Mesenchymal stem cell (in vitro differentiated cells and primary cell): ENCODE measurements around the gene FARS2.

ENCODE experiments used
- DNase-seq: peaks from one replicate; pipeline ENCODE4 v3.0.0-alpha.2; 2013
- H2AFZ ChIP-seq: one replicate; pipeline ENCODE4 v1.6.1; 2013; ENCODE audit warnings: low read depth, mild to moderate bottlenecking, control low read depth, inconsistent platforms, low read length, moderate library complexity
- H2AK5ac ChIP-seq: 2 replicates; pipeline ENCODE4 v1.6.1; 2013; ENCODE audit warnings: low read length, moderate library complexity, mild to moderate bottlenecking, inconsistent platforms; ENCODE audit not compliant: severe bottlenecking
- H2BK120ac ChIP-seq: one replicate; pipeline ENCODE4 v1.6.1; 2013; ENCODE audit warnings: low read depth, mild to moderate bottlenecking, inconsistent platforms, low read length, moderate library complexity
- H2BK12ac ChIP-seq, 2 experiments: one replicate each; pipeline ENCODE4 v1.6.1; 2013; ENCODE audit warnings: inconsistent platforms in 2 of 2, low read length in 2 of 2, mild to moderate bottlenecking in 2 of 2, moderate library complexity in 2 of 2, control low read depth in 1 of 2
- H2BK15ac ChIP-seq: one replicate; pipeline ENCODE4 v1.6.1; 2013; ENCODE audit warnings: mild to moderate bottlenecking, low read depth, inconsistent platforms; ENCODE audit not compliant: poor library complexity, severe bottlenecking
- H2BK5ac ChIP-seq: 2 replicates; pipeline ENCODE4 v1.6.1; 2013; ENCODE audit warnings: low read depth, mild to moderate bottlenecking, low read length, control low read depth, inconsistent platforms; ENCODE audit not compliant: poor library complexity, severe bottlenecking
- H3K14ac ChIP-seq, 2 experiments: one replicate each; pipeline ENCODE4 v1.6.1; 2013; ENCODE audit warnings: inconsistent platforms in 2 of 2, low read length in 2 of 2, control low read depth in 1 of 2, mild to moderate bottlenecking in 1 of 2, moderate library complexity in 1 of 2
- H3K18ac ChIP-seq, 2 experiments: one replicate each; pipeline ENCODE4 v1.6.1; 2013; ENCODE audit warnings: inconsistent platforms in 2 of 2, low read length in 2 of 2, control low read depth in 1 of 2, low read depth in 1 of 2, mild to moderate bottlenecking in 1 of 2
- H3K23ac ChIP-seq, 2 experiments: one replicate each; pipeline ENCODE4 v1.6.1; 2013; ENCODE audit warnings: inconsistent platforms in 2 of 2, low read length in 2 of 2, mild to moderate bottlenecking in 2 of 2, moderate library complexity in 2 of 2, control low read depth in 1 of 2
- H3K27ac ChIP-seq: 2 replicates; pipeline ENCODE4 v1.5.1; 2013; ENCODE audit warnings: mild to moderate bottlenecking, moderate library complexity, low read length, control low read depth, inconsistent platforms; ENCODE audit not compliant: poor library complexity, severe bottlenecking
- H3K27me3 ChIP-seq, 2 experiments: 2 replicates each; pipeline versions ENCODE4 v1.6.1 to v1.7.0; 2013; ENCODE audit warnings: low read length in 2 of 2, mild to moderate bottlenecking in 2 of 2, moderate library complexity in 2 of 2, control low read depth in 1 of 2, inconsistent platforms in 1 of 2; ENCODE audit not compliant: control insufficient read depth in 1 of 2, insufficient read depth in 1 of 2
- H3K36me3 ChIP-seq, 2 experiments: 2 replicates each; pipeline versions ENCODE4 v1.6.1 to v1.7.0; 2013; ENCODE audit warnings: low read length in 2 of 2, control low read depth in 1 of 2, inconsistent platforms in 1 of 2, low read depth in 1 of 2, mild to moderate bottlenecking in 1 of 2; ENCODE audit not compliant: insufficient read depth in 2 of 2, control insufficient read depth in 1 of 2
- H3K4ac ChIP-seq, 2 experiments: one replicate each; pipeline ENCODE4 v1.6.1; 2013; ENCODE audit warnings: inconsistent platforms in 2 of 2, low read length in 2 of 2, mild to moderate bottlenecking in 2 of 2, moderate library complexity in 2 of 2, control low read depth in 1 of 2, low read depth in 1 of 2
- H3K4me1 ChIP-seq: 2 replicates; pipeline ENCODE4 v1.6.1; 2013; ENCODE audit warnings: low read depth, low read length, control low read depth; ENCODE audit not compliant: control insufficient read depth, insufficient read depth
- H3K4me2 ChIP-seq: 2 replicates; pipeline ENCODE4 v1.6.1; 2013; ENCODE audit warnings: low read length, mild to moderate bottlenecking, inconsistent platforms; ENCODE audit not compliant: poor library complexity, severe bottlenecking
- H3K4me3 ChIP-seq, 2 experiments: 2 replicates each; pipeline versions ENCODE4 v1.5.1 to v1.7.0; 2013; ENCODE audit warnings: low read length in 2 of 2, mild to moderate bottlenecking in 2 of 2, control low read depth in 1 of 2, low read depth in 1 of 2; ENCODE audit not compliant: insufficient read depth in 1 of 2
- H3K79me1 ChIP-seq: replicated peaks from 2 replicates; pipeline ENCODE4 v1.6.1; 2013; ENCODE audit warnings: mild to moderate bottlenecking, control low read depth, low read length, inconsistent platforms; ENCODE audit not compliant: poor library complexity, severe bottlenecking
- H3K9ac ChIP-seq: 2 replicates; pipeline ENCODE4 v1.7.0; 2013; ENCODE audit warnings: mild to moderate bottlenecking, low read length, moderate library complexity
- H3K9me3 ChIP-seq: 2 replicates; pipeline ENCODE4 v1.7.0; 2013; ENCODE audit warnings: mild to moderate bottlenecking, low read length; ENCODE audit not compliant: control insufficient read depth
- H4K8ac ChIP-seq: one replicate; pipeline ENCODE4 v1.6.1; 2013; ENCODE audit warnings: inconsistent platforms, mild to moderate bottlenecking, low read length, moderate library complexity
- H4K91ac ChIP-seq: one replicate; pipeline ENCODE4 v1.6.1; 2013; ENCODE audit warnings: mild to moderate bottlenecking, low read length, inconsistent platforms
- WGBS: methylation state at CpG from one replicate; pipeline ENCODE4 v1.1.7; 2013; ENCODE audit warnings: mixed read lengths; 5-methylcytosine and 5-hydroxymethylcytosine counted together

FARS2 gene

GRCh38 chr6:5723841-5724691 lies 462.8 kb downstream of the FARS2 start:
- Histone ChIP-seq H3K9me3 (no peaks in the 10 kb centered on the region), H3K27ac (no peak overlapping the region), H2BK15ac (no peak overlapping the region), H4K91ac (no peak overlapping the region), H3K9ac (no peak overlapping the region), H2AK5ac (no peak overlapping the region), H2AFZ (no peak overlapping the region), H3K27me3 (no peaks in the 10 kb centered on the region), H2BK120ac (no peak overlapping the region), H3K36me3 (no peaks in the 10 kb centered on the region), H3K4me2 (no peak overlapping the region), H2BK5ac (no peak overlapping the region), H3K14ac (no peak overlapping the region), H3K4me3 (peak overlapping the region in 1 of 2 experiments; percentile 9), H3K4ac (no peak overlapping the region), H3K4me1 (peaks cover 2% of the 10 kb centered on the region), H2BK12ac (no peak overlapping the region), H3K23ac (no peak overlapping the region), H3K18ac (no peak overlapping the region), H3K79me1 (peaks cover 1% of the 10 kb centered on the region), H4K8ac (no peak overlapping the region)
- 84% methylated on average over 21 of the region's 21 CpGs for WGBS
- DNase-seq: no peak

- Histone ChIP-seq H3K23ac (no peak overlapping the region), H2BK120ac (no peak overlapping the region), H3K18ac (no peak overlapping the region), H3K14ac (no peak overlapping the region), H3K9me3 (no peaks in the 10 kb centered on the region), H2BK15ac (no peak overlapping the region), H2AFZ (no peak overlapping the region), H2BK12ac (no peak overlapping the region), H3K4me3 (no peak overlapping the region), H3K4me1 (peaks cover 4% of the 10 kb centered on the region), H4K91ac (no peak overlapping the region), H4K8ac (no peak overlapping the region), H3K36me3 (no peaks in the 10 kb centered on the region), H3K4ac (no peak overlapping the region), H3K79me1 (peaks cover 1% of the 10 kb centered on the region), H2AK5ac (no peak overlapping the region), H3K27ac (no peak overlapping the region), H3K4me2 (no peak overlapping the region), H2BK5ac (no peak overlapping the region), H3K27me3 (no peaks in the 10 kb centered on the region), H3K9ac (no peak overlapping the region)
- WGBS: 94% methylated on average over 10 of the region's 10 CpGs
- DNase-seq: no peak
Measured at GRCh38 chr6:5724911-5725310, 463.6 kb downstream of the FARS2 start.

- Histone ChIP-seq H2BK5ac (no peak overlapping the region), H3K4me3 (no peak overlapping the region), H4K8ac (no peak overlapping the region), H3K4me1 (peaks cover 4% of the 10 kb centered on the region), H3K23ac (no peak overlapping the region), H3K27me3 (no peaks in the 10 kb centered on the region), H2BK12ac (no peak overlapping the region), H2BK120ac (no peak overlapping the region), H3K36me3 (no peaks in the 10 kb centered on the region), H4K91ac (no peak overlapping the region), H3K18ac (no peak overlapping the region), H2AFZ (no peak overlapping the region), H3K27ac (no peak overlapping the region), H3K9me3 (no peaks in the 10 kb centered on the region), H3K4ac (no peak overlapping the region), H3K79me1 (peaks cover 3% of the 10 kb centered on the region), H3K9ac (no peak overlapping the region), H2AK5ac (no peak overlapping the region), H3K4me2 (no peak overlapping the region), H3K14ac (no peak overlapping the region), H2BK15ac (no peak overlapping the region)
- 96% methylated on average over 17 of the region's 17 CpGs for WGBS
- DNase-seq: peak; percentile 17
Measured at GRCh38 chr6:5726976-5727718, 465.8 kb downstream of the FARS2 start.

GRCh38 chr6:5728351-5729079 lies 467.2 kb downstream of the FARS2 start:
- Histone ChIP-seq H3K36me3 (no peaks in the 10 kb centered on the region), H4K91ac (no peak overlapping the region), H3K27me3 (no peaks in the 10 kb centered on the region), H3K18ac (no peak overlapping the region), H2BK12ac (no peak overlapping the region), H3K9me3 (no peaks in the 10 kb centered on the region), H3K4me2 (no peak overlapping the region), H3K27ac (no peak overlapping the region), H2AK5ac (no peak overlapping the region), H3K4me1 (peaks cover 2% of the 10 kb centered on the region), H2BK5ac (no peak overlapping the region), H3K14ac (no peak overlapping the region), H2BK15ac (no peak overlapping the region), H2BK120ac (no peak overlapping the region), H2AFZ (no peak overlapping the region), H3K4me3 (no peak overlapping the region), H3K23ac (no peak overlapping the region), H4K8ac (no peak overlapping the region), H3K9ac (no peak overlapping the region), H3K79me1 (peaks cover 2% of the 10 kb centered on the region), H3K4ac (no peak overlapping the region)
- WGBS: 83% methylated on average over 14 of the region's 16 CpGs
- DNase-seq: no peak
